GM23248 (cell line): Measurements from ENCODE around the gene GABRB3. TPM values are rescaled to one million over a fixed set of nuclear protein-coding genes. Genes with fewer than 3 reads are reported as not detected.

Source experiments
- DNase-seq: peaks from one replicate; pipeline ENCODE4 v3.0.0-alpha.2; 2015
- H2AFZ ChIP-seq: fragments of 200-600 bp; sonication (generic); 2 replicates; pipeline ENCODE4 v1.6.1; 2016; ENCODE audit warnings: antibody characterized with exemption
- H3F3A ChIP-seq: fragments of 200-600 bp; sonication (generic); 2 replicates; pipeline ENCODE4 v1.6.1; 2016; ENCODE audit warnings: mild to moderate bottlenecking, antibody characterized with exemption, mixed run types; ENCODE audit not compliant: insufficient read depth
- H3K27ac ChIP-seq: fragments of 200-600 bp; sonication (generic); 2 replicates; pipeline ENCODE4 v1.5.1; 2016; ENCODE audit warnings: mild to moderate bottlenecking
- H3K27me3 ChIP-seq: fragments of 200-600 bp; sonication (generic); replicated peaks from 2 replicates; pipeline ENCODE4 v1.6.1; 2016; ENCODE audit warnings: mild to moderate bottlenecking; ENCODE audit not compliant: insufficient read depth
- H3K36me3 ChIP-seq: fragments of 200-600 bp; sonication (generic); 2 replicates; pipeline ENCODE4 v1.6.1; 2016; ENCODE audit warnings: low read depth, mild to moderate bottlenecking
- H3K4me1 ChIP-seq: fragments of 200-600 bp; sonication (generic); 2 replicates; pipeline ENCODE4 v1.6.1; 2016; ENCODE audit warnings: mild to moderate bottlenecking; ENCODE audit not compliant: insufficient read depth
- H3K4me2 ChIP-seq: fragments of 200-600 bp; sonication (generic); one replicate; pipeline ENCODE4 v1.6.1; 2016; ENCODE audit warnings: mild to moderate bottlenecking; ENCODE audit not compliant: unreplicated experiment
- H3K4me3 ChIP-seq: fragments of 200-600 bp; sonication (generic); 2 replicates; pipeline ENCODE4 v1.5.1; 2016; ENCODE audit warnings: mild to moderate bottlenecking
- H3K79me2 ChIP-seq: fragments of 200-600 bp; sonication (generic); 2 replicates; pipeline ENCODE4 v1.6.1; 2016; ENCODE audit warnings: mild to moderate bottlenecking; ENCODE audit not compliant: insufficient read depth
- H3K9ac ChIP-seq: fragments of 200-600 bp; sonication (generic); 2 replicates; pipeline ENCODE4 v1.6.1; 2016; ENCODE audit warnings: mild to moderate bottlenecking
- H3K9me2 ChIP-seq: fragments of 200-600 bp; sonication (generic); 2 replicates; pipeline ENCODE4 v1.6.1; 2016; ENCODE audit warnings: mixed run types, mild to moderate bottlenecking, moderate library complexity; ENCODE audit not compliant: insufficient read depth
- H3K9me3 ChIP-seq: fragments of 200-600 bp; sonication (generic); one replicate; pipeline ENCODE4 v1.6.1; 2017; ENCODE audit warnings: low read depth
- H4K20me1 ChIP-seq: fragments of 200-600 bp; sonication (generic); 2 replicates; pipeline ENCODE4 v1.6.0; 2016; ENCODE audit not compliant: insufficient read depth
- EZH2 ChIP-seq: fragments of 200-600 bp; sonication (generic); IDR thresholded peaks from 2 replicates; pipeline ENCODE4 v1.6.1; 2018; ENCODE audit warnings: antibody characterized with exemption, mild to moderate bottlenecking; ENCODE audit not compliant: insufficient read depth, poor library complexity, severe bottlenecking
- EZH2phosphoT487 ChIP-seq: fragments of 200-600 bp; sonication (generic); IDR thresholded peaks from 2 replicates; pipeline ENCODE4 v1.6.1; 2018; ENCODE audit warnings: antibody characterized with exemption, moderate library complexity, mild to moderate bottlenecking, low read depth; ENCODE audit not compliant: insufficient read depth
- WGBS, 2 experiments: methylation state at CpG; one replicate each; pipeline ENCODE4 v1.1.6; 2015 to 2017; ENCODE audit warnings: low lambda C conversion rate in 2 of 2, low coverage in 1 of 2; ENCODE audit errors: missing lambda C conversion rate in 2 of 2; 5-methylcytosine and 5-hydroxymethylcytosine counted together
- in situ Hi-C: fragments of 300-500 bp; cut with MboI; formaldehyde crosslinking; loops from 2 replicates; pipeline ENCODE4 v1.15.0; 2020
- polyA plus RNA-seq: library from polyadenylated mRNA; unstranded; fragments of >200 nt; fragmentation: Nextera tagmentation; extraction: Ambion mirVana; gene quantifications from 2 replicates; pipeline ENCODE4 v1.2.1, GENCODE V29; 2016
- total RNA-seq: library from RNA; depleted of rRNA; stranded (reverse); fragments of >200 nt; shearing (Covaris generic); gene quantifications from 2 replicates; pipeline ENCODE4 v1.2.3, GENCODE V29; 2014

GABRB3 gene
- total and polyA plus RNA-seq, 2 experiments from 2014 or later = 0.15 TPM; not detected in 1

GRCh38 chr15:26635614-26636013, 137.3 kb downstream of the GABRB3 start:
- Histone ChIP-seq H3K9ac (no peak overlapping the region), H3K4me1 (no peaks in the 10 kb centered on the region), H3K27ac (no peak overlapping the region), H3F3A (no peaks in the 10 kb centered on the region), H4K20me1 (no peaks in the 10 kb centered on the region), H3K27me3 (no peaks in the 10 kb centered on the region), H3K36me3 (no peaks in the 10 kb centered on the region), H3K9me2 (no peaks in the 10 kb centered on the region), H3K4me3 (no peak overlapping the region), H2AFZ (no peak overlapping the region), H3K4me2 (no peak overlapping the region), H3K79me2 (no peaks in the 10 kb centered on the region), H3K9me3 (no peaks in the 10 kb centered on the region)
- TF ChIP-seq EZH2 = no peak
- TF ChIP-seq EZH2phosphoT487 = no peak
- DNase-seq = no peak
- 19 to 26% methylated on average over 2 of the region's 2 CpGs for WGBS, 2 experiments
- in situ Hi-C loops = no loop called here

GRCh38 chr15:26635105-26635504, 137.8 kb downstream of the GABRB3 start:
- Histone ChIP-seq H2AFZ (no peak overlapping the region), H4K20me1 (no peaks in the 10 kb centered on the region), H3K4me1 (no peaks in the 10 kb centered on the region), H3K36me3 (no peaks in the 10 kb centered on the region), H3K79me2 (no peaks in the 10 kb centered on the region), H3F3A (no peaks in the 10 kb centered on the region), H3K9me2 (no peaks in the 10 kb centered on the region), H3K9me3 (no peaks in the 10 kb centered on the region), H3K4me2 (no peak overlapping the region), H3K27me3 (no peaks in the 10 kb centered on the region), H3K9ac (no peak overlapping the region), H3K4me3 (no peak overlapping the region), H3K27ac (no peak overlapping the region)
- DNase-seq = no peak
- TF ChIP-seq EZH2 (no peak), EZH2phosphoT487 (no peak)
- in situ Hi-C loops = no loop called here
- 0 to 6% methylated on average over 2 of the region's 2 CpGs for WGBS, 2 experiments

GRCh38 chr15:26634319-26634718, 138.5 kb downstream of the GABRB3 start:
- TF ChIP-seq EZH2phosphoT487 = no peak
- no peak for TF ChIP-seq EZH2
- Histone ChIP-seq H3K4me2 (no peak overlapping the region), H3K9me2 (no peaks in the 10 kb centered on the region), H3K79me2 (no peaks in the 10 kb centered on the region), H3K27me3 (no peaks in the 10 kb centered on the region), H3F3A (no peaks in the 10 kb centered on the region), H3K27ac (no peak overlapping the region), H3K4me3 (no peak overlapping the region), H3K36me3 (no peaks in the 10 kb centered on the region), H3K9me3 (no peaks in the 10 kb centered on the region), H3K4me1 (no peaks in the 10 kb centered on the region), H3K9ac (no peak overlapping the region), H4K20me1 (no peaks in the 10 kb centered on the region), H2AFZ (no peak overlapping the region)
- WGBS, 2 experiments = 36 to 42% methylated on average over 5 of the region's 5 CpGs
- in situ Hi-C loops = no loop called here
- DNase-seq = no peak

- Histone ChIP-seq H3K79me2 (no peaks in the 10 kb centered on the region), H3K4me2 (no peak overlapping the region), H3K36me3 (no peaks in the 10 kb centered on the region), H2AFZ (no peak overlapping the region), H3K4me1 (no peaks in the 10 kb centered on the region), H3K9me3 (no peaks in the 10 kb centered on the region), H4K20me1 (no peaks in the 10 kb centered on the region), H3K27me3 (no peaks in the 10 kb centered on the region), H3K9me2 (no peaks in the 10 kb centered on the region), H3K27ac (no peak overlapping the region), H3K4me3 (no peak overlapping the region), H3K9ac (no peak overlapping the region), H3F3A (no peaks in the 10 kb centered on the region)
- DNase-seq = no peak
- WGBS, 2 experiments = 42 to 44% methylated on average over 4 of the region's 4 CpGs
- TF ChIP-seq EZH2 = no peak
- no peak for TF ChIP-seq EZH2phosphoT487
- in situ Hi-C loops = no loop called here
Measured at GRCh38 chr15:26632500-26632899, 140.4 kb downstream of the GABRB3 start.

- 18% methylated on average over 6 of the region's 6 CpGs for WGBS, 2 experiments
Measured at GRCh38 chr15:26631894-26632293, 141.0 kb downstream of the GABRB3 start.

More at GRCh38 chr15:26631894-26632293, 141.0 kb downstream of the GABRB3 start:
- Histone ChIP-seq H3K79me2 (no peaks in the 10 kb centered on the region), H3K36me3 (no peaks in the 10 kb centered on the region), H3K9me3 (no peaks in the 10 kb centered on the region), H3K27ac (no peak overlapping the region), H2AFZ (no peak overlapping the region), H3K4me2 (no peak overlapping the region), H3F3A (no peaks in the 10 kb centered on the region), H3K9ac (no peak overlapping the region), H4K20me1 (no peaks in the 10 kb centered on the region), H3K9me2 (no peaks in the 10 kb centered on the region), H3K4me3 (no peak overlapping the region), H3K4me1 (no peaks in the 10 kb centered on the region), H3K27me3 (no peaks in the 10 kb centered on the region)
- no peak for DNase-seq
- TF ChIP-seq EZH2phosphoT487 (no peak), EZH2 (no peak)
- in situ Hi-C loops = no loop called here
